H9 (cell line): Measurements from ENCODE around the gene IQCM. TPM values are rescaled to one million over a fixed set of nuclear protein-coding genes. Genes with fewer than 3 reads are reported as not detected.

Experiments
- DNase-seq: peaks from one replicate; pipeline ENCODE4 v3.0.0-alpha.2; 2017
- H2AFZ ChIP-seq: one replicate; pipeline ENCODE4 v1.6.1; 2013; ENCODE audit warnings: mild to moderate bottlenecking, low read length, control low read depth, moderate library complexity
- H2AK5ac ChIP-seq: 2 replicates; pipeline ENCODE4 v1.6.1; 2013; ENCODE audit warnings: low read length, control low read depth, mixed read lengths; ENCODE audit not compliant: insufficient read length
- H2BK120ac ChIP-seq: one replicate; pipeline ENCODE4 v1.6.1; 2013; ENCODE audit warnings: low read depth, mild to moderate bottlenecking, low read length, control low read depth, inconsistent platforms; ENCODE audit not compliant: poor library complexity, severe bottlenecking
- H2BK12ac ChIP-seq: 2 replicates; pipeline ENCODE4 v1.6.1; 2013; ENCODE audit warnings: low read length, control low read depth, mixed read lengths, low read depth; ENCODE audit not compliant: insufficient read length
- H2BK15ac ChIP-seq: 2 replicates; pipeline ENCODE4 v1.6.1; 2013; ENCODE audit warnings: low read depth, low read length, control low read depth
- H2BK20ac ChIP-seq: one replicate; pipeline ENCODE4 v1.6.1; 2013; ENCODE audit warnings: low read depth, mild to moderate bottlenecking, low read length, control low read depth, inconsistent platforms; ENCODE audit not compliant: poor library complexity, severe bottlenecking
- H2BK5ac ChIP-seq: 2 replicates; pipeline ENCODE4 v1.6.1; 2013; ENCODE audit warnings: low read length, control low read depth, mixed read lengths; ENCODE audit not compliant: insufficient read length
- H3K14ac ChIP-seq: 2 replicates; pipeline ENCODE4 v1.6.1; 2013; ENCODE audit warnings: low read length, control low read depth; ENCODE audit not compliant: insufficient read depth
- H3K18ac ChIP-seq: 2 replicates; pipeline ENCODE4 v1.6.1; 2013; ENCODE audit warnings: low read depth, mild to moderate bottlenecking, mixed read lengths, low read length, control low read depth; ENCODE audit not compliant: insufficient read length
- H3K23ac ChIP-seq: 2 replicates; pipeline ENCODE4 v1.6.1; 2013; ENCODE audit warnings: low read length, control low read depth, mixed read lengths, low read depth; ENCODE audit not compliant: insufficient read length
- H3K23me2 ChIP-seq: 2 replicates; pipeline ENCODE4 v1.6.1; 2013; ENCODE audit warnings: low read depth, mild to moderate bottlenecking, mixed read lengths, low read length, control low read depth; ENCODE audit not compliant: insufficient read length, poor library complexity, severe bottlenecking
- H3K27ac ChIP-seq: 2 replicates; pipeline ENCODE4 v1.5.1; 2013; ENCODE audit warnings: low read length, control low read depth, mixed read lengths, low read depth; ENCODE audit not compliant: insufficient read length
- H3K27me3 ChIP-seq: 2 replicates; pipeline ENCODE4 v1.6.1; 2013; ENCODE audit warnings: low read length, control low read depth, inconsistent platforms; ENCODE audit not compliant: insufficient read depth
- H3K4ac ChIP-seq: 2 replicates; pipeline ENCODE4 v1.6.1; 2013; ENCODE audit warnings: low read depth, mild to moderate bottlenecking, control low read depth, inconsistent platforms, low read length, moderate library complexity
- H3K4me1 ChIP-seq: 2 replicates; pipeline ENCODE4 v1.6.1; 2013; ENCODE audit warnings: low read length, control low read depth, inconsistent platforms; ENCODE audit not compliant: insufficient read depth
- H3K4me2 ChIP-seq: 2 replicates; pipeline ENCODE4 v1.6.1; 2013; ENCODE audit warnings: low read length, control low read depth, mixed read lengths; ENCODE audit not compliant: insufficient read length, insufficient read depth
- H3K56ac ChIP-seq: 2 replicates; pipeline ENCODE4 v1.6.1; 2013; ENCODE audit warnings: low read depth, mild to moderate bottlenecking, mixed read lengths, low read length, control low read depth; ENCODE audit not compliant: insufficient read length
- H3K79me1 ChIP-seq: 2 replicates; pipeline ENCODE4 v1.6.1; 2013; ENCODE audit warnings: low read depth, mild to moderate bottlenecking, moderate library complexity, low read length, control low read depth, inconsistent platforms; ENCODE audit not compliant: insufficient read depth, poor library complexity, severe bottlenecking
- H3K79me2 ChIP-seq: 2 replicates; pipeline ENCODE4 v1.6.1; 2013; ENCODE audit warnings: low read length, control low read depth, inconsistent platforms; ENCODE audit not compliant: insufficient read depth
- H3K9ac ChIP-seq: 2 replicates; pipeline ENCODE4 v1.6.1; 2013; ENCODE audit warnings: low read length, control low read depth, mixed read lengths; ENCODE audit not compliant: insufficient read length; ENCODE audit errors: extremely low read depth
- H3K9me3 ChIP-seq: one replicate; pipeline ENCODE4 v1.6.1; 2013; ENCODE audit warnings: low read depth, low read length, inconsistent platforms; ENCODE audit not compliant: control insufficient read depth
- H3T11ph ChIP-seq: one replicate; pipeline ENCODE4 v1.6.1; 2013; ENCODE audit warnings: mild to moderate bottlenecking, low read length, control low read depth, inconsistent platforms
- H4K20me1 ChIP-seq: one replicate; pipeline ENCODE4 v1.6.1; 2013; ENCODE audit not compliant: control insufficient read depth, insufficient read length, insufficient read depth
- H4K5ac ChIP-seq: 2 replicates; pipeline ENCODE4 v1.6.1; 2013; ENCODE audit warnings: low read depth, mild to moderate bottlenecking, mixed read lengths, low read length, control low read depth; ENCODE audit not compliant: insufficient read length
- H4K8ac ChIP-seq: replicated peaks from 2 replicates; pipeline ENCODE4 v1.6.1; 2013; ENCODE audit warnings: low read length, control low read depth, mixed read lengths, low read depth; ENCODE audit not compliant: insufficient read length
- H4K91ac ChIP-seq: 2 replicates; pipeline ENCODE4 v1.6.1; 2013; ENCODE audit warnings: low read depth, mild to moderate bottlenecking, moderate library complexity, mixed read lengths, low read length, control low read depth; ENCODE audit not compliant: insufficient read length
- H3K27ac Mint-ChIP-seq, 3 experiments: 2 replicates in 2 of 3; 3 replicates in 1 of 3; pipeline ENCODE4 v1.8.0; 2020 to 2021; ENCODE audit warnings: mixed read lengths in 3 of 3, mild to moderate bottlenecking in 1 of 3, moderate library complexity in 1 of 3
- H3K27me3 Mint-ChIP-seq: 2 replicates; pipeline ENCODE4 v1.8.0; 2021; ENCODE audit warnings: low read depth, mild to moderate bottlenecking, moderate library complexity, mixed read lengths
- H3K36me3 Mint-ChIP-seq, 3 experiments: 2 replicates in 2 of 3; 3 replicates in 1 of 3; pipeline ENCODE4 v1.8.0; 2020 to 2021; ENCODE audit warnings: low read depth in 3 of 3, mixed read lengths in 3 of 3; ENCODE audit not compliant: insufficient read depth in 1 of 3
- H3K4me1 Mint-ChIP-seq, 2 experiments: 2 replicates each; pipeline ENCODE4 v1.8.0; 2020; ENCODE audit warnings: mixed read lengths in 2 of 2
- H3K4me3 Mint-ChIP-seq, 2 experiments: 2 replicates in 1 of 2; 3 replicates in 1 of 2; pipeline ENCODE4 v1.8.0; 2020 to 2021; ENCODE audit warnings: mild to moderate bottlenecking in 2 of 2, mixed read lengths in 2 of 2, moderate library complexity in 1 of 2
- H3K9me3 Mint-ChIP-seq, 2 experiments: 2 replicates in 1 of 2; 3 replicates in 1 of 2; pipeline ENCODE4 v1.8.0; 2020; ENCODE audit warnings: mild to moderate bottlenecking in 2 of 2, mixed read lengths in 2 of 2, moderate library complexity in 1 of 2
- WGBS: extraction: QIAGEN DNeasy Blood & Tissue Kit; methylation state at CpG from one replicate; pipeline ENCODE4 v1.1.7; 2013; ENCODE audit warnings: missing lambda C conversion rate, low lambda C conversion rate, mixed read lengths; ENCODE audit not compliant: insufficient read length; ENCODE audit errors: extremely low coverage; 5-methylcytosine and 5-hydroxymethylcytosine counted together
- total RNA-seq: library from RNA; stranded (reverse); gene quantifications from 2 replicates; pipeline ENCODE4 v1.2.1, GENCODE V29; 2021
- TF ChIP-seq, protein P1 (sequence below): fragments of 200-600 bp; sonication (generic); conservative IDR thresholded peaks from 3 replicates; pipeline ENCODE4 v1.8.0; 2021; ENCODE audit warnings: antibody characterized with exemption, mild to moderate bottlenecking

IQCM gene
- total RNA-seq, 1 experiment from 2014 or later: 0.15 TPM

DNA sequence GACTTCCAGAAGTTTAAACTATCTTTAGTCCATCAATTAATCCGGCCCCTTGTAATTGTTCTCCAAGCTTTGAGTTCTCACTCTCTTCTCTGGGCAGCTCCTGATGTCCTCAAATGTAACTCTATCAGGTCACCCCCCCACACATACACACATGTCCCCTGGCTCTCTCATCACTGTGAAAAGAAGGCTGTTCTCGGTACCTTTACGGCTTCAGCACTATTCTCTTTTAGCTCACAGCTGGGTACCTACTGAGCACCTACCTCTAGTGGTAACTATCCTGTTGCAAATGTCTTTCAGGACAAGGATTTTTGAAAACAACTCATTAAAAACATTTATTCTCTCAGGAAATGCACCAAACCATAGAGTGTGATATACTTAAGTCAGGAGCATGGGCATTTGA lies 115.4 kb downstream of the IQCM start:
- H3K4me1 Mint-ChIP-seq: peaks cover 10 to 14% of the 10 kb centered on the region in 2 experiments
- no CpG with 5 or more reads among the region's 3 CpGs for WGBS
- peaks cover 2% of the 10 kb centered on the region; the same call in 1 of the 2 replicates for H3K27me3 Mint-ChIP-seq
- H3K27me3 ChIP-seq: no peaks in the 10 kb centered on the region
- H3K56ac ChIP-seq: no peak overlapping the region
- no peak overlapping the region for H2AK5ac ChIP-seq
- no peak overlapping the region for H3K27ac ChIP-seq
- TF ChIP-seq, protein P1, sequence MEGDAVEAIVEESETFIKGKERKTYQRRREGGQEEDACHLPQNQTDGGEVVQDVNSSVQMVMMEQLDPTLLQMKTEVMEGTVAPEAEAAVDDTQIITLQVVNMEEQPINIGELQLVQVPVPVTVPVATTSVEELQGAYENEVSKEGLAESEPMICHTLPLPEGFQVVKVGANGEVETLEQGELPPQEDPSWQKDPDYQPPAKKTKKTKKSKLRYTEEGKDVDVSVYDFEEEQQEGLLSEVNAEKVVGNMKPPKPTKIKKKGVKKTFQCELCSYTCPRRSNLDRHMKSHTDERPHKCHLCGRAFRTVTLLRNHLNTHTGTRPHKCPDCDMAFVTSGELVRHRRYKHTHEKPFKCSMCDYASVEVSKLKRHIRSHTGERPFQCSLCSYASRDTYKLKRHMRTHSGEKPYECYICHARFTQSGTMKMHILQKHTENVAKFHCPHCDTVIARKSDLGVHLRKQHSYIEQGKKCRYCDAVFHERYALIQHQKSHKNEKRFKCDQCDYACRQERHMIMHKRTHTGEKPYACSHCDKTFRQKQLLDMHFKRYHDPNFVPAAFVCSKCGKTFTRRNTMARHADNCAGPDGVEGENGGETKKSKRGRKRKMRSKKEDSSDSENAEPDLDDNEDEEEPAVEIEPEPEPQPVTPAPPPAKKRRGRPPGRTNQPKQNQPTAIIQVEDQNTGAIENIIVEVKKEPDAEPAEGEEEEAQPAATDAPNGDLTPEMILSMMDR: no peak
- H3K4me1 ChIP-seq: no peaks in the 10 kb centered on the region
- H4K91ac ChIP-seq: no peak overlapping the region
- DNase-seq: no peak
- no peak overlapping the region for H3K9ac ChIP-seq
- no peak overlapping the region for H2BK20ac ChIP-seq
- no peak overlapping the region for H3K27ac Mint-ChIP-seq
- H2BK12ac ChIP-seq: no peak overlapping the region
- no peak overlapping the region for H3K18ac ChIP-seq
- no peaks in the 10 kb centered on the region for H3K9me3 ChIP-seq
- no peak overlapping the region for H2AFZ ChIP-seq
- no peak overlapping the region for H2BK5ac ChIP-seq
- H3K79me1 ChIP-seq: no peaks in the 10 kb centered on the region
- H3K23me2 ChIP-seq: no peaks in the 10 kb centered on the region
- no peak overlapping the region for H3K4ac ChIP-seq
- no peaks in the 10 kb centered on the region for H3K9me3 Mint-ChIP-seq
- H3T11ph ChIP-seq: no peak overlapping the region
- H3K36me3 Mint-ChIP-seq: no peaks in the 10 kb centered on the region
- H3K4me2 ChIP-seq: no peak overlapping the region
- H4K5ac ChIP-seq: no peak overlapping the region
- no peaks in the 10 kb centered on the region for H3K79me2 ChIP-seq
- no peak overlapping the region for H2BK120ac ChIP-seq
- no peak overlapping the region for H3K14ac ChIP-seq
- no peak overlapping the region for H3K4me3 Mint-ChIP-seq
- H3K23ac ChIP-seq: no peak overlapping the region
- H4K8ac ChIP-seq: no peak overlapping the region
- no peaks in the 10 kb centered on the region for H4K20me1 ChIP-seq
- H2BK15ac ChIP-seq: no peak overlapping the region
